Anterior cingulate cortex (tissue), 58 donors: Measurements from ENCODE around the gene NCKIPSD.

Experiments
- DNase-seq, 58 donors: peaks; one replicate each; lab custom pipeline; 2025; lab: John Stamatoyannopoulos, UW

Gene NCKIPSD

DNA sequence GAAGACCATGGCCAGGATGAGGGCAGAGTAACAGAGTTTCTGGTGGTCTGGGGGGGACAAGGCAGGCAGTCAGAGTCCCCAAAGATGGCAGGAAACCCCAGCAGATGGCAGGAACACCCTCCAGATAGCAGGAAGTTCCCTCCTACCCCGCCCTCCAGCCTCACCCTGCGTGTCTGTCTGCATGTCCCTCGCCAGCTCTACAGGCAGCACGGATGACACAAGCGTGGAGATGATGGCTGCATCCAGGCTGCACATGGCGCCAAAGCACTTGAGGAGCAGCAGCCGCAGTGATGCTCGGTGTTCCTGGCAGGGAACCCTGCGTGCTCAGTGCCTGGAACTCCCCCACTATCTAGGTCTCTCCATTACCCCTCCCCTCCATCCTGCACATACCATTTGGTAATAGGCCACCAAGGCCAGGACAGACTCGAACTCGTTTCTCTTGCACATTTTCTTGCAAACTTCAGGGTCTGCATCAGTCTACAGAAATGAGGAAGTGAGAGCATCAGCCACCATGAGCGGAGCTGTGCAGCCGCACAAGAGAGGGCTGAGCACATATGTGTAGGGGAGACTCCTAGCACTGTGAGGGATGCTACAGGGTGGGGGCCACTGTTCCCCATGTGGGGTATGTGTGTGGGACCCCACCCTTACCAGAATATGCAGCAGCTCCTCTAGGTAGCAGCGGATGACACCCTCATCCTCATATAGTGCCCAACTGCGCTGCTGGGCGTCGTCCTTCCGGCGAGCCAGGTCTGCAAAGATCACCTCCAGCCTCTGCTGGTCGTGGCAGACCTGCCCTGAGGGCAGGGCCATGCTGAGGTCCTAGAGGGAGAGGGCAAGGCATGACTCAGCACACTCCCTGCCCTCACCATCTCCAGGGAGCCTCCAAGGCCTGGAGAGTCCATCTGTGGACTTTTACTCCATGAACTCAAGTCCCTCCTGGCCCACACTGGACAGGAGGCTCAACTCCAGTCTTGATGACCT lies 6.0 kb downstream of the NCKIPSD start:
- no peak for DNase-seq

DNA sequence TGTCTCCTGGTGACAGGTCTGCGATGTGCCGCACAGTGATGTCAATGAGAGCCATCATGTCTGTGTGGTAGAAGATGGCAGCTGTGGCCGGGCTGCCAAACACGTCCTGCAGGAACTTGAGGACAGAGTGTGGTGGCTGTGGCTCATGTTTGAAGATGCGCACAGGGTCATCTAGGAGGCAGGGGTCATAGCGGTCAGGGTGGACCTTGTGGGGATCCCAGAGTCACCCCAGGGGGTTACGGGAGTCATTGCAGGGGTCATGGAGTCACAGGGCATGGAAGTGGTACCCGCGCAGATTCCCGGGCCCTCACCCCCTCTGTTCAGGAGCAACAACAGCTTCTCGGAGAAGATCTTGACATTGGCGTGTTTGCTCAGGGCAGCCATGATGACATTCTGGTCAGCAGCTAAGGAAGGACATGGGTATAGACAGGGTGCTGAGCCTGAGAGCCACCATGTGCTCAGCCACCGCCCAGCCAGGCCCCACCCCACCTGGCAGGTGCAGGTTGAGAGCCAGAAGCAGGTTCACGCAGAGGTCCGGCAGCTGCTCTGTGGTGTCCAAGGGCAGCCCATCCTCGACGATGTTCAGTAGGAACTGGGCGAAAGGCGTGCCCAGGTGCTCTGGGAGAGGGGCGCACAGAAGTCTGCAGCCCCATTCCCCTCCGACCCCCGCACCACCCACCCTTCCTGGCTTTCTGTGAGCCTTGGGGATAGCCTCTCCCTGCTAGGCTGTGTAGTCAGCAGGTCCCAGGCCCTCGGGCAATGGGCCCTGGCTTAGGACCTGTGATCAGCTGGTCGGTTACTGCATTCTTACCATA lies 6.9 kb downstream of the NCKIPSD start:
- DNase-seq = no peak

DNA sequence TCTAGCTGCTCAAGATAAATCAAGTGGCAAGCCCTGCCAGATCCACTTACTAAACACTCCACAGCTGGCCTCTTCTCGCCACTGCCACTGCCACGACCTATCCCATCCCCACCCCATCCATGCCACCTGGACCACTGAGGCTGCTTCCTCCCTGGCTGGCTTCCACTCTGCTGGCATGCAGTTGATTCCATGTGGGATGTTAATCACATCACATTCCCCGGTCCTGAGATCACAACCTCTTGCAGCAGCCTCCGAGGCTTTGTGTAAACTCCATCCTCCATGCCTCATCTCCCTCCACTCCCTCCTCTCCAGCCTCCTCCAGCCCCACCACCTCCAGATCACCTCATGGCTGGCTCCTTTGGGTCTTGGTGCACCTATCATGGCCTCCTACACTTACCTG lies 7.7 kb downstream of the NCKIPSD start:
- no peak for DNase-seq

DNA sequence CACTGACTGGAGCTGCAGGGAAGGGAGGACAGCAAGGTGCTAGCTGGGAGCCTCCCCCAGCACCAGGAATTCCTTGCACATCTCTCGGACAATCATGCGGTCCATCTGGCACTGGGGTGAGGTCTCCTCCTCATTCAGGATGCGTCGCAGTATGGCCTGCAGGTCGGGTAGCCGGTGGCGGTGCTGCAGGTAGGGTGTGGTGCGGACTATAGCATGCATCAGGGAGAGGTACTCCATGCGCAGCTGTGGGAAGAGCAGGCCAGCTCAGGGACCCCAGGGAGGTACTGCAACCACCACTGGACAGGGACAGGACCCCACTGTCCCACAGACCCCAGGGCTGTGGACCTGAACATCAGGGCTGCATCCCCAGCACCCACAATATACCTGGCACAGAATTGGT lies 11.2 kb downstream of the NCKIPSD start:
- DNase-seq = no peak

DNA sequence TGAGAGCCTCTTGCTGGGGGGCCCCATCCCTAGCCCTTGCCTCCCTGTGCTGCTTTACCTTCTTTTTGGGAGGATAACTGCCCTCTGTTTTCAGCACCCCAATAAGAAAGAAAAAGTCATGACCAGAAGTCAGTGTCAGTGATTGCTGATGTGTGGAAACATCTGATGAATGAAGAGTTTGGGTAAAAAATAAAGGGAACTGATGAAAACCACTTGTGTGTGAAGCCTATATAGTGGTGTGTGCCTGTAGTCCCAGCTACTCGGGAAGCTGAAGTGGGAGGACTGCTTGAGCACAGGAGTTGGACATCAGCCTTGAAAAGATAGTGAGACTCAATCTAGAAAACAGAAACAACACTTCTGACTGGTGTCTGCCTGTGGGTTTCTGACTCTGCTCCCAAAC lies 13.2 kb downstream of the NCKIPSD start:
- DNase-seq = no peak

DNA sequence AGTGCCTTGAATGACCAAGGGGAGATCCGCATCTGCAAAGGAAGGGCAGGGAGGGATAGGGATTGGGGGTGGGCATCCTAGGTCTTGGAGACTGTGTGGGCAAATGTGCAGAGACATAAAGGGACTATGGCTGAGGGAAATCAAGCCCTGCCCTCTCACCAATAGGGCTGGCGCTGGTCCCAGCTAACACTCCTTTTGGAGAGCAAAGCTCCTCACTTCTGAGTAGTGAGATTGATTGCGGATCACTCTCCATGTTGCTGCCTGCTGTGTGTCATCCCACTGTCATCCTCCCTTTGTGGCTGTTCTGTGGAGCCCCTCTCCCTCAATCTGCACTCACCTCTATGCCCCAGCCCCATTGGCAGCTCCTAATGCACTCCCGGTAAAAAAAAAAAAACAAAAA lies 20.8 kb downstream of the NCKIPSD start:
- no peak for DNase-seq

DNA sequence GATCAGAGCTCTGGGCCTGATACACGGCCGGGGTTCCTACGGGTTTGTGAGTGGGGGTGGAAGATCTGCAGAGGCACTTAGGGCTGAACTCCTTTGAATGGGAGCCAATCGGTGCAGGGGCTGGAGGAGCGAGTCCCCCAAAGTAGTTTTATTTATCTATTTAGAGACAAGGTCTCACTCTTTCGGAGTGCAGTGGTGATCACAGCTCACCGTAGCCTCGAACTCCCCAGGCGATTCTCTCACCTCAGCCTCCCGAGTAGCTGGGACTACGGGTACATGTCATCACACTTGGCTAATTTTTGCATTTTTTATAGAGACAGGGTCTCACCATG lies 21.4 kb downstream of the NCKIPSD start:
- no peak for DNase-seq

DNA sequence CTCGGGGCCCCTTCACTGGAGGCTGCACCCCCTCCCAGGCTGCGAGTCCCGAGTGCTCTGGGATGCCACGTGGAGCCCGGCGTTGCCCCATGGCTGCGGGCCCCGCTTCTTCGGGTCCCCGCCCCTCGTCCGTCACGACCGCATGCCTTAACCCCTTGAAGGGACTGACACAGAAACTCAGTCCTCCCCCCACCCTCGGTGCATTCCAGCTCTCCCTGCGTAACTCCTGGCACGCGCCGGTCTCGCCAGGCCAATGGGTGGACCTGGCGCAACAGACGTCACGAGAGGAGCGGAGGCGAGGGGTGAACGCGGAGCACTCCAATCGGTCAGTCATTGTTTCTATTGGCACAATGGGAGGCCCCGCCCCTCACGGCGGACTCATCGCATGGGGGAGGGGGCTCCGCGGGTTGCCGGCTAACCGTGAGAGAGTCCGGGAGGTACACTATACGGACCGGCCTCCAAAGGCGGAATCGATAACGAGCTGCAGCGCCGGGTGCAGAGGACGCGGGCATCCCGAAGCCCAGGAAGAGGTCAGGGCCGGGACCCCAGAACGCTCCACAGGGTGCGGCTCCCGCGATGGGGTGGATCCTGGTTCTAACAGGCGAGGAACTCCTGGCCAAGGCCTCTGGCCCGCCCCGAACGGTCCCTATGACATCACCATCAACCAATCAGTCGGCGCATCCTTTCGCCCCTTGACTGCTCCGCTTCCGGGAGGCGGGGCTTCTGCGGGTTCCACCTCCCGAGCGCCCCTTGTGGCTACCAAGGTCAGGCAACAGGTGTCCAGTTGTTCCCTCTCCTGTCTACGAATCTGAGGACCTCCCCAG lies 22.0 kb downstream of the NCKIPSD start:
- DNase-seq = peak; percentile 83 to 99 (median 93)

DNA sequence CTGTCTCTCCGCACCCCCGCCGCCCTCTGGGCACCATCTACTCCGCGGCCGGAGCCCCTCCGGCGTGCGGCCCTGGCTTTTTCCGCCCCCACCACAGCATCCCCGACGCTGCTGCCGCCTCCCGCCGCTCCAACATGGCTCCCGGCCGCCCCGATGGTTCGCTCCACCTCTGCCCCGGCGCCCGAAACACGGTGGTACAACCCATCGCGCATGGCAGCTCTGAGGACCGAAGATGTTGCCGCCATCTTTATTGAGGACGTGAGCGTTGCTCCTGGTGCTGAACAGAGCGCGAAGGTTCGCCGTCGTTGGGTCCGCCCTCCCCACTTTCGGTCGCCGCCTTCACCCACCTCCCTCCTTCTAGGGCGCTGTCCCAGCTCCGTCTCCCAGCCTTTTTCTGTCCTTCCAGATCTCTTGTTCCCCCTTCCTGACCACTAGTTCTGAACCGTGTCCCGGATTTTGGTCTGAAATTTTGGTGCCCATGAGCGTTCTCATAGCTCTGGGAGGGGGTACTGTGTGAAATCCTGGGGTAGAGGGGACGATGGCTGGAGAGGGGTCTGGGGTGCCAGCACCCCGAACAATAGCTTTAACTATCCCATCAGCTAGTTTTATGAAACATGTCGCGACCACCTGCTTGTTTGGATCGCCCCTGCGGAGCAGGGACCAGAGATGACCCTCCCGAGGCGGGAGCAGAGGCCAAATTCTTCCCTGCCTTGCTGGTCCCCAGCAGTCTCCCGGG lies 22.8 kb downstream of the NCKIPSD start, which contains the start of gene CELSR3:
TSS of gene CELSR3 (minus strand) at position 134 of the 736 bp plus-strand sequence. CDS start 252 bp downstream, outside the sequence.
- DNase-seq = peak; percentile 30 to 91 (median 75)

DNA sequence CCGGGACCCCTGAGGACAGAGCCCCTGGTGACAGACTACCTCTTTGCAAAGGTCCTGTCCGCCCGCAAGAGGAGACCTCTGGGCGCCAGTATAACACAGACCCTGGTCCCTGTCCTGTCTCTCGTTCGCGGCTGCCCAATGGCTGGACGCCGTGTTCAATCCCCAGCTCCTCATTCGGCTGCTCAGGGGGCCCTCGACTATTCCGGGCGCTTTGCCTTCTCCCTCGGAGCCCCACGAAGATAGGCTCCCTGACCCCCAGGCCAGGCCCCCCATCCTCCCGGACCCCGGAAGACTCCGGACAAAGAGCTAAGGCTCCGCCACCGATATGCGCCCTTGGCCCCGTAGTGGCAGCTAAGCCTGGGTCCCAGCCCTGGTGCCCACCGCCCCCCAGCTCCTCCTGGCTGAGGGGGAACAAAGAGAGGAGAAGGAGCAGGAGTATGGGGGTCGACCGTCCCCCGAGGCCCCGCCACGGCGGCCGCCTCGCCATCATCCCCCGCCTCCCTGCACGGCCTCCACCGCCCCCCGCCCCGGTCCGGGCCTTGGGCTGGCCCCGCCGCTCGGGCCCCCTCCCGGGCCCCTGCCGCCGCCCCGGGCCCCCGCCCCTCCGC lies 23.5 kb downstream of the NCKIPSD start:
- peak in 6 of 58 donors; percentile 17 to 64 (median 35) for DNase-seq

DNA sequence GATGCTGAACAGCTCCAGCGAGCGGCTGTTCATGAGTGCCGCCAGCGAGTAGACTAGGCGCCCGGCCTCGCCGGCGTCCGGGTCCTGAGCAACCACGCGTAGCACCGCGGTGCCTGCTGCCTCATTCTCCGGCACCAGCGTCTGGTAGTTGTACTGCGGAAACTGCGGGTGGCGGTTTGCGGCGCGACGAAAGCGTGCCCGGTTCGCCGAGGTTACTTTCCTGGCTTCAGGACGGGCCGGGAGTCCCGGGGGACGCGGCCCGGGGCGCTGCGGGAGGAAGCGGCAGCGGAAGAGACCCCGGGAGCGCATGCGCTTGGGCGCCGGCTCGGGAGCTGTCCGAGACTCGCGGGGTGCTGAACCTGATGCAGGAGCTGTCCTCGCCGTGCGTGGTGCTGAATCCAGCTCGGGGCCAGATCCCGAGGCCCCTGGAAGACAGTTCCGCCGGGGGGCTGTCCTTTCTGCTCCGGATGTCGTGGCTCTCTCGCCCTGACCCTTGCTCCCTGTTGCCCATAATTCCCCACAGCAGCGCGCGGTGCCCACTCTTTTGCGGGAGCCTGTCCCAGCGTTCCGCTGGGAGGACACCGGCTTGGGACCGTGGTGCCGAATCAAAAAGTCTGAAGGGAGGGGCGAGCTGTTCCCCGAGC lies 24.1 kb downstream of the NCKIPSD start:
- peak in 45 of 58 donors; percentile 15 to 73 (median 45) for DNase-seq

DNA sequence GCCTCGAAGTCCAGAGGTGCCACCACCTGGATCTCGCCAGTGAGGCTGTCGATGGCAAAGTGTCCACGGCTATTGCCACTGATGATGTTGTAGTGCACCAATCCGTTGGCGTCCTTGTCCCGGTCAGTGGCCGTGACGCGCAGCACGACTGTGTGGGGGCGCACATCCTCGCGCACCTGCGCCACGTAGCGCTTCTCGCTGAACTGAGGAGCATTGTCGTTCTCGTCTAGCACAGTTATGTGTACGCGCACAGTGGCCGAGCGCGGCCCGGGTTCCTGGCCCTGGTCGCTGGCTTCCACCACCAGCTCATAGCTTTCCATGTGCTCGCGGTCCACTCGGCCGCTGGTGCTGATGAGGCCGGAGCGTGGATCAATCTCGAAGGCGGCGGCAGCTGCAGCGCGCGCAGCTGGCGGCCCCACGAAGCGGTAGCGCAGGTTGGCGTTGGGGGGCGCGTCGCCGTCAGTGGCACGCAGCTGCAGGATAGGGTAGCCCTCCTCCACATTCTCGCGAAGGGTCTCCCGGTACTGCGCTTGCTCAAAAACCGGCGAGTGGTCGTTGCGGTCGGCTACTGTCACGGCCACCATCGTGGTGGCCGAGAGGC lies 24.8 kb downstream of the NCKIPSD start:
- DNase-seq = no peak

DNA sequence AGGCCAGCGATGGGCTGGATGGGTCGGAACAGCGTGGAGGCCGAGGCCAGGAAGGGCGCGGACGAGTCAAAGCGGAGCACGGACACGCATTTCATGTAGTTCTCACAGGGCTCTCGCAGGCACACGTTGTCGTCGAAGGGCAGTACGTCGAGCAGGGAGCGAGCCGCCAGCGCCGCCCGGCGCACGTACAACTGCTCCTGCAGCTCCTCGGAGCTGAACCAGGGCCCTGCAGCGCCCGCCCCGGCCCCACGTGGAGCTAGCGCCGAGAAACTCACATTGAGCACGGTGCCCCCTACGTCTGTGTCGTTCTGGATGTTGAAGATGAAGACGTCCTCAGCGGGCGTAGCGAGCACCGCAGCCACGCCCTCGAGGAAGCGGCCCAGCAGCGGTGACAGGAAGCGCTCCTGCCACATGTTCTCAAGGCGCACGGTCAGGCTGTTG lies 28.9 kb downstream of the NCKIPSD start:
- DNase-seq = no peak

DNA sequence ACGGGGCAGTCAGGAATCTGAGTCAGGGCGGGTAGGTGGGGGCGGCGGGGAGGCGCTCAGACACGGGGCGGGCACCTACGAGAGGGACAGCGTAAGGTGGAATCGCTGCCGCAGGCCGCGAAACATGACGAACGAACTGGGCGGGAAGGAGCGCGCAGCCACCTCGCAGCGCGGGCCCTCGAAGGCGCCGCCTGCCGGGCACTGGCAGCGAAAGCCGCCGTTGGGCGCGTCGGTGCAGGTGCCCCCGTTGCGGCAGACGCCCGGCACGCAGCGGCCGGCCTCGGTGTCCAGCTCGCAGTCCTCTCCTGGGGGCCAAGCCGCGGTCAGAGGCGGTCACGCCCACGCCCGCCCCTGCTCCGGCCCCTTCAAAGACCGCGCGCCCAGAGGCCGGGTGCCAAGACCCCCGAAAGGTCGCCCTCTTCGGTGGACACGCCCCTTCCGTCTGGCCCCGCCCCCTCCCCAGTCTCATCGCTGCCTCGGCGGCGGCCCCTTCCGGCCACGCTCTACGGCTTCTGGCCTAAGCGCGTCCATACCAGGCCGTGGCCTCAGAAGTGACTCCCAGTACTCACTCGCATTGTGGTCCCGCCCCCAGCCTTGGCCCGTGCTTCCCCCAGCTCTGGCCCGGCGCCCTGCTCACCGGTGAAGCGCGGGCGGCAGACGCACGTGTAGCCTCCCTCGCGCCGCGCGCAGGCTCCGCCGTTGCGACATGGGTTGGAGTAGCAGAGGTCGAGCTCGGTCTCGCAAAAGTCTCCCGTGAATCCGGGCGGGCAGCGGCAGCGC lies 29.5 kb downstream of the NCKIPSD start:
- DNase-seq = peak in 37 of 58 donors; percentile 5 to 59 (median 31)

DNA sequence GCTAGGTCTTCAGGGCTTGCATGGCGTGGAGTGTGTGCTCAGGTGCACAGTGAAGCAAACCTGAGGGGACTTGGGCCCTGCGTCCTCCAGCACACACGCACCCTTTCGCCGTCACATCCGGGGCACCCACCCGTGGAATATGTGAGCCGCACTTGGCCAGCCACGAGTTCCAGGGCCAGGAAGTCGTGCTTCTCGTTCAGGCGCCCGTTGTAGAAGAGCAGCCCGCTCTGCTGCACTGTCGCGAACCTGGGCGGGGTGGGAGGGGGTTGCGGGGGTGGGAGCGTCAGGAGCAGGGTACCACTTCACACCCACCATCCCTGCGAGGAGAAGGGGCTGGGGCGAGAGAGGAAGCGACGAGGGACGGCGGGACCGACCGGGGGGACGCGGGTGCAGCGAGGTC lies 30.1 kb downstream of the NCKIPSD start:
- DNase-seq = no peak

DNA sequence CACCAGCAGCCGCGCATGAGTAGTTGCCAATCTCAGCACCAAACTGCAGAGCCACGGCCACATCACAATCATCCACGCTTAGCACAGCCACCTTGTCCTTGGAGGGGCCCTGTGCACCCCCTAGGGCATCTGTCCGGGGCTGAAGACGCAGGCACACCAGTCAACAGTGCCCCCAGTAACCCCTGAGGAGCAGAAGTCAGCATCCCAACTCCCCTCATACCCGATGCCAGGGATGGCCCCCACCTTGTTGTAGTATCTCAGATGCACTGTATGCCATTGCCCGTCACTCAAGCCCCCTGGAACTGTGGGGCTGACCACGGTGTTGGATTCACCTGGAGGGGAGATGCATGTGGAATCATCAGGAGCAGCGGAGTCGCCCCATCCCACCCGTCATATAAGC lies 30.7 kb downstream of the NCKIPSD start:
- no peak for DNase-seq

DNA sequence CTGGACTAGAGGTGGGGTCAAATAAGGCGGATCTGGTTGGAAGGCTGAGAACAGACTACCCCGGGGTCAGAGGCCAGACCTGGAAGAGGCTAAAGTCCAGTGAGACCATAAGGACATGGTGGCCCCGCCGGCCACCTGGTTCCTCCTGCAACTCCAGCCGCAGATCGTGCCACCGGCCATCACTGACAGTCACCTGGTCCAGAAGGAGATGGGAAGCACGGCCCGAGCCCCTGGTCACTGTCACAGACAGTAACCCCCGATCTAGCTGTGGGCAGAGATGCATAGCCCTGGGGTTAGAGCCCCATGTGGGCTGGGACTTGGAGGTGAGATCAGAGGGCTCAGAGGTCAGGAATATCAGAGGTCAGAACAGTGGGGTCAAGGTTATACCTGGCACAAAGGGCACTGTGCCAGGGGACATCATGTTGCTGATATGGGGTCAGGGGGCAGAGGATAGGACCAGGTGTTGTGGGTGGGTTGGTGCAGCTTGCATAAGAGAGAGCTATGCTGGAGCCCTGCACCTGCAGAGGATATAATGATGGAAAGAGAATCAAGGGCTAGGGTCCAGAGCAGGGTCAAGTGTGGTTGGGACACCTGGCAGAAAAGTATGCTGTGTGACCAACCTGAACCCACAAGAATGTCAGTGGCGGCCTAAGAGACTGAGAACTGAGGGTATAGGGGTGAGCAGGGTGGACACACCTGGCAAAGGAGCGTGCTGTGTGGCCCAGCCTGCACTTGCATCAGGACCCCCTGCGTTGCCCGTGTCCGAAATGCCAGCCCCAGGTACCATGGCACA lies 32.6 kb downstream of the NCKIPSD start:
- DNase-seq = no peak
